Measurements from ENCODE around the gene TMCO1.

DNA sequence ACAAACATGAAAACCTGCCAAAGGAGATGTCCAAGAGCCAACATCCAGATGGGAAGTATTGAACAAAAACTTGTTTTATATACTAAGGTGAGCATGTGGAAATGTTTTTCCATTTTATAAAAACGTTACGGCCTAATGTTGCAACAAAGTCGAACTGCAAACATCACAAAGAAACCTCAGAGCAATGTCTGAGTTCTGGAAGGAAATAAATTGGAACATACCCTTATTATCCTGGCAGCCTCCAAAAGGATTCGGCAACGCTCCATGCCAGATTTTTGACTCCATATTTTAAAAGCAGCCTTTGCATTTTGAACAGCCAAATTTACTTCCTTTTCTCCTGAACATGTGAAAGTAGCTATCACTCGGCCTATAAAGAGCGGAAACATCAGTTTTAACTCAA, 73.6 kb downstream of the TMCO1 start:
- no peak for TF ChIP-seq POLR2A (IDR thresholded peaks at IDR 0.05)
- TF ChIP-seq, protein P1, sequence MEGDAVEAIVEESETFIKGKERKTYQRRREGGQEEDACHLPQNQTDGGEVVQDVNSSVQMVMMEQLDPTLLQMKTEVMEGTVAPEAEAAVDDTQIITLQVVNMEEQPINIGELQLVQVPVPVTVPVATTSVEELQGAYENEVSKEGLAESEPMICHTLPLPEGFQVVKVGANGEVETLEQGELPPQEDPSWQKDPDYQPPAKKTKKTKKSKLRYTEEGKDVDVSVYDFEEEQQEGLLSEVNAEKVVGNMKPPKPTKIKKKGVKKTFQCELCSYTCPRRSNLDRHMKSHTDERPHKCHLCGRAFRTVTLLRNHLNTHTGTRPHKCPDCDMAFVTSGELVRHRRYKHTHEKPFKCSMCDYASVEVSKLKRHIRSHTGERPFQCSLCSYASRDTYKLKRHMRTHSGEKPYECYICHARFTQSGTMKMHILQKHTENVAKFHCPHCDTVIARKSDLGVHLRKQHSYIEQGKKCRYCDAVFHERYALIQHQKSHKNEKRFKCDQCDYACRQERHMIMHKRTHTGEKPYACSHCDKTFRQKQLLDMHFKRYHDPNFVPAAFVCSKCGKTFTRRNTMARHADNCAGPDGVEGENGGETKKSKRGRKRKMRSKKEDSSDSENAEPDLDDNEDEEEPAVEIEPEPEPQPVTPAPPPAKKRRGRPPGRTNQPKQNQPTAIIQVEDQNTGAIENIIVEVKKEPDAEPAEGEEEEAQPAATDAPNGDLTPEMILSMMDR (IDR thresholded peaks at IDR 0.05), result no peak
